Stimulated activated naive CD8-positive, alpha-beta T cell treated with anti-CD3 and anti-CD28 coated beads, Interleukin-15, amount 100 ng/mL, for 72 hours (primary cell): ENCODE results near the gene TRMT2A.
"Not testable (repeated sequence)": the region's sequence is repeated elsewhere in the genome, so short reads cannot be mapped to it uniquely, and the experiment has no call there.

Experiments used
- ATAC-seq: fragments of 150-1000 bp; cut with Tn5 transposase; 2 replicates; pipeline ENCODE4 v1.10.0; 2021; ENCODE audit warnings: mild to moderate bottlenecking, moderate library complexity
- DNase-seq, 2 donors: peaks; one replicate each; pipeline ENCODE4 v3.0.0; 2021 to 2022
- H3K27ac Mint-ChIP-seq, 2 donors: one replicate each; pipeline ENCODE4 v1.8.0; 2022; ENCODE audit warnings: mild to moderate bottlenecking in 2 of 2, mixed read lengths in 2 of 2, moderate library complexity in 2 of 2
- H3K27me3 Mint-ChIP-seq: one replicate; pipeline ENCODE4 v1.8.0; 2022; ENCODE audit warnings: mixed read lengths
- H3K4me1 Mint-ChIP-seq: one replicate; pipeline ENCODE4 v1.8.0; 2022; ENCODE audit warnings: mild to moderate bottlenecking, mixed read lengths
- H3K4me3 Mint-ChIP-seq, 2 donors: one replicate each; pipeline ENCODE4 v1.8.0; 2022; ENCODE audit warnings: mild to moderate bottlenecking in 2 of 2, mixed read lengths in 2 of 2, moderate library complexity in 1 of 2
- H3K9me3 Mint-ChIP-seq, 2 donors: one replicate each; pipeline ENCODE4 v1.8.0; 2022; ENCODE audit warnings: mixed read lengths in 2 of 2

Gene TRMT2A

GRCh38 chr22:20116951-20117632, at the start of gene TRMT2A:
TSS of gene TRMT2A (minus strand) at chr22:20117226. CDS start at chr22:20116906, 320 bp downstream.
- peak within 1 kb of the TSS; percentile 92 to 97 for H3K4me3 Mint-ChIP-seq
- DNase-seq (peak; percentile 98), ATAC-seq (peak; percentile 85)
- H3K4me1 Mint-ChIP-seq, result peaks cover 85% of the 10 kb centered on the region
- H3K27ac Mint-ChIP-seq, result peak within 1 kb of the TSS; percentile 98 to 99
- no peaks in the 10 kb centered on the region for H3K27me3 Mint-ChIP-seq
- H3K9me3 Mint-ChIP-seq, result no peaks in the 10 kb centered on the region

- Mint-ChIP-seq H3K4me3 (no peak overlapping the region), H3K27ac (no peak overlapping the region), H3K9me3 (peaks cover 6 to 7% of the 10 kb centered on the region in 2 donors), H3K27me3 (no peaks in the 10 kb centered on the region), H3K4me1 (no peaks in the 10 kb centered on the region)
- no peak for ATAC-seq
- no peak for DNase-seq
Measured at GRCh38 chr22:20166703-20167102, 49.7 kb upstream of the TRMT2A start.

DNA sequence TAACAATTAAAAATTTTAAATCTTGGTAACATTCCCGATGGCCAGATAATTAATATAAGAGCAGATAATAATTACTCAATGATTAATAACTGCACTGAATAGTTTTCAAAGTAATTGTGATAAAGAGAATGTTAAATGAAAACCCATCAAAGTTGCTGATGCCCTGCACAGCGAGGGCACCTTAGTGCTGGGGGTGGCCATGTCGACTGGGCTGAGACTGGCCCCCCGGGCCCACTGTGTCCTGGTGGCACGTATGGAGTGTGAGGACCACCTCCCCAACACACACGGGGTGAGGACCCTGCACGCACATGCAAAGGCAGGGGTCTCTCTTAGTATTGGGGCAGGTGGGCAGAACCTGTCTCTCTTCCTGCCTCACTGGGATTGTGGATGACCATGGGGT, 48.9 kb upstream of the TRMT2A start:
- Mint-ChIP-seq H3K4me3 (no peak overlapping the region), H3K9me3 (peaks cover 6 to 7% of the 10 kb centered on the region in 2 donors), H3K27ac (no peak overlapping the region), H3K27me3 (no peaks in the 10 kb centered on the region), H3K4me1 (no peaks in the 10 kb centered on the region)
- no peak for DNase-seq
- ATAC-seq, result no peak

DNA sequence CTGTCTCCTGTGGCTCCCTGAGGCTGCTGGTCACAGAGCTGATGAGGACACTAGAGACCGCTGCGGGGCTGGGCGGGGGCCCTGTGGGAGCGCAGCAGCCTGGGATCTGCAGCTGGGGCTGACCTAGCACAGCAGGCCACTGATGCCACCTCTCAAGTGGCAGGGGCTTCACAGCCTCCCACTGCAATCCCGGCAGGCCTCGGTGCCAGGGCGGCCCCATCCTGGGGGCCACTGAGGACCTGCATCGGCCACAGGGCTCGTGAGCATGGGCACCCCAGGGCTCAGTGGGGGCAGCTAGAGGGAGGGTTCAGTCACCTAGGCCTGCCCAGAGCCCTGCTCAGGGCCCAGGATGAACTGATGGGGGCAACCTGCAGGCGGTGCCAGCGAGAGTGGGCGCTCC, 48.4 kb upstream of the TRMT2A start:
- no peak overlapping the region for H3K4me3 Mint-ChIP-seq
- H3K27ac Mint-ChIP-seq, result no peak overlapping the region
- DNase-seq, result no peak
- no peaks in the 10 kb centered on the region for H3K4me1 Mint-ChIP-seq
- H3K9me3 Mint-ChIP-seq, result peaks cover 6 to 7% of the 10 kb centered on the region in 2 donors
- ATAC-seq, result no peak
- H3K27me3 Mint-ChIP-seq, result no peaks in the 10 kb centered on the region

DNA sequence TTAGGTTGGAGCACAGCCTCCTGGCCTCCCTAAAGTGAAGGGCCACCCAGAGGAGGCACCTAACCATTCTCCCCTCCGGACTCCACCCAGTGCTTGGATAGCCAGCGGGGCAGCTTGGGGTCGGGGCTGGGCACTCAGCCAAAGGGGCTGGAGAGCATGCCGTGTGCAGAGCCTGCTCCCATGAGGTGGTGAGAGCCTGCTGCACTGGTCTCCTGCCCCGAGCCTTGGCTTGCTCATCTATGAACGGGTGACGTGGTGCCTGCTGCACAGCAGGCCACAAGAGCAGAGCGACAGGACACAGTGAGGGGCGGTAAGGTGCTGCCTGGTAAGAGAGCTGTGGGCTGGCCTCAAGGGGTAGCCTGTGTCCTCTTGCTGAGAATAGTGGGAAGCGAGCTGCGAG, 47.8 kb upstream of the TRMT2A start:
- Mint-ChIP-seq H3K27me3 (no peaks in the 10 kb centered on the region), H3K4me1 (no peaks in the 10 kb centered on the region), H3K9me3 (peaks cover 6 to 7% of the 10 kb centered on the region in 2 donors), H3K4me3 (no peak overlapping the region), H3K27ac (no peak overlapping the region)
- no peak for ATAC-seq
- no peak for DNase-seq

DNA sequence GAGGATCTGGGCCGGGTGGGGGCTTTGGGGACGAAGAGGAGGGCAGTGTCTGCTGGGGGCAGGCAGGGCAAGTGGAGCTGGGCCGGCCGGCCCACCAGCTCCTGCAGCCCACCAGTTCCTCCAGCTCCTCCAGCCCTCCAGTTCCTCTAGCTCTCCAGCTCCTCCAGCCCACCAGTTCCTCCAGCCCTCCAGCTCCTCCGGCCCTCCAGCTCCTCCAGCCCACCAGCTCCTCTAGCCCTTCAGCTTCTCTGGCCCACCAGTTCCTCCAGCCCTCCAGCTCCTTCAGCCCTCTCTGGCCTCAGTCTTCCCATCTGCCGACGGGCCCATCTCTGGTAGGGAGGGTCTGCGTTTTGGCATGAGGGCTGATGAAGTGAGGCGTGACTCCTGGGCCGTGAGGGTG, 43.0 kb upstream of the TRMT2A start:
- Mint-ChIP-seq H3K4me1 (peaks cover 6% of the 10 kb centered on the region), H3K27ac (no peak overlapping the region), H3K27me3 (peaks cover 14% of the 10 kb centered on the region), H3K9me3 (peaks cover 6 to 7% of the 10 kb centered on the region in 2 donors), H3K4me3 (no peak overlapping the region)
- DNase-seq (no peak), ATAC-seq (no peak)

DNA sequence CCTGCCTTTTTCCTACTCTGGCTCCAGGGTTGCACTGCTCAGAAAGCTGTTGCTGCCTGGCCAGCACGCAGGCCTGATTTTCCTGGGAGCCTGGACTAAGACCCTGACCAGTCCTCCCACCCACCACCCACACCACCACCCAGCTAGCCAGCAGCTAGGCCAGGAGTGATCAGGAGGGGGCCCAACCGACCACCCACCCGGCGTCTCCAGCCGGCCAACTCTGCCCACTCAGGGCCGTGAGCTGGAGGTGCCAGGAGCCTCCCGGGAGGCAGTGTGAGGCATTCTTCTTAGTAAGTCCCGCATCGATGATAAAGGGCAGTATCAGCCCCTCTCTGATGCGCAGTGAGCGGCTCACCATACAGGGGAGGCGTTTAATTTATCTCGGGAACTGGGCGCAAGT, 42.5 kb upstream of the TRMT2A start:
- peaks cover 14% of the 10 kb centered on the region for H3K27me3 Mint-ChIP-seq

DNA sequence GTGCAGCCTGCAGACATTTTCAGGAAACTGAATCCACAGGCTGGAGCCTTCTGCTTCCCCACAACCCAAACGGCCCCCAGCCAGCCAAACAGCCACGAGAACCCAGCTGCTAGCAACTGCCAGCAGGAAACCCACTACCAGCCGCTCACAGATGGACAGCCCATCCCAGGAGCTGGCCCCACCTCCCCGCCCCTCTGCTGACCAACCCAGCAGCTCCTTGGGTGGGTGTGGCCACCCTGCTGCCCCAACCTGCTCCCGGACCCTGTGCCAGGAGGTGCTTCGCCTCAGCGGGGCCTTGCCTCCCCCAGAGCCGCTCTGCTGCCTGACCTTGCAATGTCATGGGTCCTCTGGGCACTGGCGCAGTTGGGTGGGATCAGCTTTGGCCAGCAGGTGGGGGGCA, 42.0 kb upstream of the TRMT2A start:
- Mint-ChIP-seq H3K4me3 (no peak overlapping the region), H3K9me3 (peaks cover 1% of the 10 kb centered on the region in 2 donors), H3K4me1 (peaks cover 6% of the 10 kb centered on the region), H3K27ac (peak overlapping the region in 1 of 2 donors; percentile 90), H3K27me3 (peaks cover 14% of the 10 kb centered on the region)
- DNase-seq, result no peak
- no peak for ATAC-seq

More for the DNA sequence above, 42.5 kb upstream of the TRMT2A start:
- peak overlapping the region in 1 of 2 donors; percentile 90 for H3K27ac Mint-ChIP-seq
- H3K9me3 Mint-ChIP-seq, H3K4me3 Mint-ChIP-seq, ATAC-seq, H3K4me1 Mint-ChIP-seq, DNase-seq: not testable (repeated sequence)

- ATAC-seq (no peak), DNase-seq (no peak)
- Mint-ChIP-seq H3K27ac (no peak overlapping the region), H3K4me3 (no peak overlapping the region), H3K27me3 (peaks cover 14% of the 10 kb centered on the region), H3K9me3 (no peaks in the 10 kb centered on the region), H3K4me1 (peaks cover 6% of the 10 kb centered on the region)
Measured at GRCh38 chr22:20158391-20159036, 41.5 kb upstream of the TRMT2A start.

GRCh38 chr22:20157430-20158183, 40.6 kb upstream of the TRMT2A start:
- Mint-ChIP-seq H3K4me3 (no peak overlapping the region), H3K9me3 (no peaks in the 10 kb centered on the region), H3K4me1 (peaks cover 6% of the 10 kb centered on the region), H3K27me3 (peaks cover 14% of the 10 kb centered on the region), H3K27ac (no peak overlapping the region)
- no peak for DNase-seq
- no peak for ATAC-seq

- ATAC-seq, result peak; percentile 85
- H3K4me1 Mint-ChIP-seq, result peaks cover 6% of the 10 kb centered on the region
- peak; percentile 86 to 88 for DNase-seq
- H3K27ac Mint-ChIP-seq, result peak overlapping the region in 1 of 2 donors; percentile 76
- H3K4me3 Mint-ChIP-seq, result no peak overlapping the region
- H3K9me3 Mint-ChIP-seq, result no peaks in the 10 kb centered on the region
- H3K27me3 Mint-ChIP-seq, result peaks cover 14% of the 10 kb centered on the region
Measured at GRCh38 chr22:20156611-20157429, 39.8 kb upstream of the TRMT2A start.

DNA sequence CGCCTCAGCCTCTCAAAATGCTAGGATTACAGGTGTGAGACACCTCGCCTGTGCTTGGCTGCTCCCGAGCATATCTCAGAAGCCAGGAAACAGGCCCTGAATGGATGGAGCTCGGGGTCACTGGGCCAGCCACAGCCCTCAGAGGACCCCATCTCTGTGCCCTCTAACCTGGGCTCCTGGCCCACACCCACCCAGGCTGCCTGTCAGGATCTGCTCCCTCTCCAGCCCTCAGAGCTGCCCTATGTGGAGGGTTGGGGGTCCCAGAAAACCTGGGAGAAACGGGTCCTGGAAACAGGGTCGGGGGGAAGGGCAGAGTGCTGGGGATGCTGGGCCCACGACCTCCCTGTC, 39.0 kb upstream of the TRMT2A start:
- ATAC-seq, result no peak
- Mint-ChIP-seq H3K4me1 (peaks cover 6% of the 10 kb centered on the region), H3K4me3 (no peak overlapping the region), H3K27me3 (peaks cover 14% of the 10 kb centered on the region), H3K27ac (no peak overlapping the region), H3K9me3 (no peaks in the 10 kb centered on the region)
- DNase-seq, result no peak

- DNase-seq, result no peak
- Mint-ChIP-seq H3K27me3 (peaks cover 14% of the 10 kb centered on the region), H3K4me3 (no peak overlapping the region), H3K9me3 (no peaks in the 10 kb centered on the region), H3K27ac (no peak overlapping the region), H3K4me1 (peaks cover 6% of the 10 kb centered on the region)
- ATAC-seq, result no peak
Measured at GRCh38 chr22:20155330-20156041, 38.5 kb upstream of the TRMT2A start.

DNA sequence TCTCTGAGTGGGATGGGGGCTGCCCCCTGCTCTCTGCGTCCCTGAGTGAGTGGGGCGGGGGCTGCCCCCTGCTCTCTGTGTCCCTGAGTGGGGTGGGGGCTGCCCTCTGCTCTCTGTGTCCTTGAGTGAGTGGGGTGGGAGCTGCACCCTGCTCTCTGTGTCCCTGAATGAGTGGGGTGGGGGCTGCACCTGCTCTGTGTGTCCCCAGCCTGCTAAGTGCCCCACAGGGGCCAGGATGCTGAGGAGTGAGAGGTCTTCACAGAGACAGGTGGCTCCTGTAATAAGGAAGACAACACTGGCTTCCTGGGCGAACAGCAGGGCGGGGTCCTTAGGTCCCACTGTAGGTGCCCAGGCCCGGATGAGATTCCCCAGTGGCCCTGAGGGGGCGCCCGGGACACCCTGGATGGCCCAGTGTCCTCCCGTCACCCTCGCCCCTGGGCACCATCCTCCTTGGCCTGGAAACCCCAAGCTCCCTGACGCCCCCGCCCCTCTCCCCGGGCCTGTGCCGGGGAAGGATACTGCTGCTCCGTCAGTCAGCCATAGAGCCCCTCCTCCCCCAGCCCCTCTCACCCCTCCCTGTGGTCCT, 37.7 kb upstream of the TRMT2A start:
- H3K27ac Mint-ChIP-seq, result peak overlapping the region in 1 of 2 donors; percentile 27
- no peaks in the 10 kb centered on the region for H3K9me3 Mint-ChIP-seq
- H3K4me1 Mint-ChIP-seq, result peaks cover 6% of the 10 kb centered on the region
- no peak overlapping the region for H3K4me3 Mint-ChIP-seq
- no peak for DNase-seq
- peaks cover 14% of the 10 kb centered on the region for H3K27me3 Mint-ChIP-seq
- ATAC-seq, result peak; percentile 18
